Gastroesophageal sphincter (tissue), 3 donors: ENCODE measurements around the gene NCOA5.

Experiments
- CTCF ChIP-seq, 4 experiments: fragments of 200-600 bp in 2 of 4; fragments of 450-650 bp in 2 of 4; sonication (generic) in 1 of 4; IDR thresholded peaks; one replicate each; pipeline ENCODE4 v1.5.1; 2017 to 2019; ENCODE audit warnings: antibody characterized with exemption in 4 of 4, mild to moderate bottlenecking in 2 of 4, moderate library complexity in 2 of 4
- EP300 ChIP-seq: sonication (generic); formaldehyde crosslinking; IDR thresholded peaks from one replicate; pipeline ENCODE4 v1.6.1; 2017; ENCODE audit warnings: antibody characterized with exemption, mild to moderate bottlenecking
- POLR2A ChIP-seq, 2 donors: fragments of 450-650 bp; IDR thresholded peaks; one replicate each; pipeline ENCODE4 v1.6.1; 2017; ENCODE audit warnings: antibody characterized with exemption in 2 of 2, mild to moderate bottlenecking in 2 of 2, moderate library complexity in 1 of 2
- POLR2AphosphoS5 ChIP-seq: sonication (generic); formaldehyde crosslinking; IDR thresholded peaks from one replicate; pipeline ENCODE4 v1.6.1; 2017; ENCODE audit warnings: antibody characterized with exemption

- no peak for TF ChIP-seq CTCF (IDR thresholded peaks at IDR 0.05)
- TF ChIP-seq POLR2AphosphoS5: peak; percentile 51
- no peak for TF ChIP-seq POLR2A (IDR thresholded peaks at IDR 0.05)
- no peak for TF ChIP-seq EP300
Measured at GRCh38 chr20:46085179-46085851, 4.4 kb downstream of the NCOA5 start.
